HK-2 (cell line): ENCODE measurements around the gene CYP4A22.
"Not testable (repeated sequence)": the region's sequence is repeated elsewhere in the genome, so short reads cannot be mapped to it uniquely, and the experiment has no call there.

Experiments used
- DNase-seq: peaks from one replicate; pipeline ENCODE4 v3.0.0-alpha.2; 2018; ENCODE audit not compliant: unreplicated experiment

CYP4A22 gene

DNA sequence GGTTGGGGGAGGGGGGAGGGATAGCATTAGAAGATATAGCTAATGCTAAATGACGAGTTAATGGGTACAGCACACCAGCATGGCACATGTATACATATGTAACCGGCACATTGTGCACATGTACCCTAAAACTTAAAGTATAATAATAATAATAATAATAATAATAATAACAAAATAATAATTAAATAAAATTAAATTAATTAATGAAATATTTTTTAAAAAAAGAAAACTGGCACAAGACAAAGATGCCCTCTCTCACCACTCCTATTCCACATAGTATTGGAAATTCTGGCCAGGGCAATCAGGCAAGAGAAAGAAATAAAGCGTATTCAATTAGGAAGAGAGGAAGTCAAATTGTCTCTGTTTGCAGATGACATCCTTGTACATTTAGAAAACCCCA lies 20.7 kb downstream of the CYP4A22 start:
- not testable (repeated sequence) for DNase-seq

DNA sequence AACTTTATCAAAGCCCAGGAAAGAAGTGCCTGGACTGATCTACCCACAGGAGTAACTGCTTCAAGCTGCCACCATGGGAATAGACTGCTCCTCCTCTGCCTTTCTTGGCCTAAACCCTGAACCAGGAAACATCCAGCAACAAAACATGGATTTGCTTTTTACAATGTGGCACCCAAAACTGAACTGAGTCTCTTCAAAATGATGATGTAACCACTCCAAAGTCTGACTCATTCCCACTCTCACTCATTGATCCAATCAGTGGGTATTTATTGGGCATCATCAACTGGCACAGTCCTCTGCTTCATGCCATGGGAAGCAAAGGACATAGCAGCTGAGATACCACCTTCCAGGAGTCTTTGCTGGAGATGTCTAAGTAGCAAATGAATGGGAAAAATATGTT lies 23.5 kb downstream of the CYP4A22 start:
- no peak for DNase-seq

DNA sequence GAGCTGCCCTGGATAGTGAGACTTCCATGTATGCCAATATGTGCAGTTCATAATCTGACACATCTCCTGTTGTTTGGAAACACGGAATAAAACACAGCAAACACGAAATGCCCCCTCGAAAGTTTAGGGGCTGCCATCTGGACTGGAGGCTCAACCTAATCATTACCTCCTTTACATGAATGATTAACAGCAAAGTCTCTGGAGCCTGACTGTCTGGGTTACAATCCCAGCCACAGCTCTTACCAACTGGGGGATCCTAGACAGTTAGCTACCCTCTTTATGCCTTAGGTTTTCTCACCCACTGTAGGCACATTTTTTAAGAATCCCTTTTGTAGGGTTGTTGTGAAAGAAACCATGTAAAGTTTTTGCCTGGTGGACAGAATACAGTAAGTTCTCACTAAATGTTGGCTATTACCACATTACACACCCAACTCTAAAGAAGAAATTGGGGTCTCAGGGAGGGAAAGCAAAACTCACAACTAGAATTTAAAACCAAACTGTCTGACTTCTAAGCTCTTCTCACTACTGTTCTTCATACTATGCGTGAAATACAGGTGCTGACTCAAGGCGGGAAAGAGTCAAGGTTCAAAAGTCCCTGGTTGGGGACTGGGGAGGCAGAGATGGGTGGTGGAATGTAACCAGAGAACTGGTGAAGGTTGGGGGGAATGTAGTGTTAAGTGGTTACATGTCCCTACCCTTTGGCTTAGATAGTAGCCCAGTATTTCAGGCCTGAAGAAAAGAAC lies 24.2 kb downstream of the CYP4A22 start:
- DNase-seq: no peak

DNA sequence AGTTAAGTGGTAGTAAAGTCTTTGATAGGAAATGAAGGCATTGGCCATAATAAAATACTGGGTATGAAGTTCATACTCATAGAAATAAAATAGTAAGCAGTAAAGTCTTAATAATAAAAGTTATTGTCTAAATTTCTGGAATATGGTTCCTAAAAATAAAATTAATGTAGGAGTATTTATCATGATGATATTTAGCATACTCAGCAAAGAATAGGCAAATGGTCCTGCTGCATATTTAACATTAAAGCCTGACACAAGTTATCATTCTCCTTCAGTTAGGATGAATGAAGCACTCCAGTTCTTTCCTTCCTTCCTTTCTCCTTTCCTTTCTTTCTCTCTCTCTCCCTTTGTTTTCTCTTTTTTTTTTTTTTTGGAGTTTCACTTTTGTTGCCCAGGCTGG lies 27.3 kb downstream of the CYP4A22 start:
- no peak for DNase-seq

DNA sequence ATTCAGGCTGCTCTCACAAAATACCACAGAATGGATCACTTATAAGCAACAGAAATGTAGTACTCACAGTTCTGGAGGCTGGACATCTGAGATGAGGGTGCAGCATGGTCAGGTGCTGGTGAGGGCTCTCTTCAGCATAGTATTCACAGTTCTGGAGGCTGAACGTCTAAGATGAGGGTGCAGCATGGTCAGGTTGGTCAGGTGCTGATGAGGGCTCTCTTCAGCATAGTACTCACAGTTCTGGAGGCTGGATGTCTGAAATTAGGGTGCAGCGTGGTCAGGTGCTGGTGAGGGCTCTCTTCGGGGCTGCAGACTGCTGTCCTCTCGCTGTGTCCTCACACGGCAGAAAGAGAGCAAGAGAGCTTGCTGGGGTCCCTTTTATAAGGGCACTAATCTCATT lies 35.5 kb downstream of the CYP4A22 start:
- DNase-seq: no peak

DNA sequence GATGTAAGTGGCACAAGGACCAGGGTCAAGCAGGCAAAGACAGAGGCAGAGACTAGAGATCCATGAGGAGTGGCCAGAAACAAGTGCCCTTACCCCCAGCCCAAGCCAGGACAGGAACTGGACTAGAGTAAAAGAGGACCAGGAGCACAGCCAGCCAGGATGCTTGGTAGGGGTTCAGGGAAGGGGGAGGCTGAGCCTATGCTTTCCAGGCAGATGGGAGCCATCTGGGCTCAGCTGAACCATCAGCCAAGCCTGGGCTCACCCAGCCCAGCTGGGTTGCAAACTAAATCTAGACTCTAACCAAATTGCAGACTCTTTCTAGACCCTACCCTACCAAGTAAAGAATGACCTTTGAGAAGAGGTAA lies 37.4 kb downstream of the CYP4A22 start:
- no peak for DNase-seq

DNA sequence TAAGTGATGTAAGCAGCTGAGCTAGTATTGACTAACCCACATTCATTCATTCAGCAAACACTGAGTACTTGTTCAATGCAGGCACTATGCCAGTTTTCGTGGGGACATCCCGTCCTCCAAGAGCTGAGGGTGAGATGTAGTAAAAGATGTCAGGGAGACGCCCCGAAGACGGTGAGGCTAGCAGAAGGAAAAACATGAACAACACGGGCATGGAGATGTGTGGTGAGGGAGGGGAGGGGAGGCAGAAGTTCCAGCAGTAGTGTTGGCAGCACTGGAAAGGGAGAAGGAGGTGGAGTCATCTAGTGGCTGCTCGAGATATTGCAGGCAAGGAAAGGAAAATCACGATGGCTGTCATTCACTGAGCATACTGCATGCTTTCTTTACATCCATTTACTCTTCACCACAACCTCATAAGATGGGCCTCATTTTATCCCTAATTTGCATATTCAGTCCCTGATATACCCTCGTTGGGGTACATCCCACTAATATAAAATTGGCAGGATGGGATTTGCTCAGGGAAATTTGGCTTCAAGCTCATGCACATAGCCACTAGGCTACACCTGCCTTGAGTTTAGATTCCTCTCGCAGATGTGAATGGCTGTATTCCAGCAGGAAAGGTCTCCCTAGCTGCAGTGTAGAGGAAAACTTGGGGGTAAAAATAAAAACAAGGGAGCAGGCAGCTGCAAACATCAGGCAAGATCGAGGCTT lies 38.1 kb downstream of the CYP4A22 start:
- peak; percentile 57 for DNase-seq

DNA sequence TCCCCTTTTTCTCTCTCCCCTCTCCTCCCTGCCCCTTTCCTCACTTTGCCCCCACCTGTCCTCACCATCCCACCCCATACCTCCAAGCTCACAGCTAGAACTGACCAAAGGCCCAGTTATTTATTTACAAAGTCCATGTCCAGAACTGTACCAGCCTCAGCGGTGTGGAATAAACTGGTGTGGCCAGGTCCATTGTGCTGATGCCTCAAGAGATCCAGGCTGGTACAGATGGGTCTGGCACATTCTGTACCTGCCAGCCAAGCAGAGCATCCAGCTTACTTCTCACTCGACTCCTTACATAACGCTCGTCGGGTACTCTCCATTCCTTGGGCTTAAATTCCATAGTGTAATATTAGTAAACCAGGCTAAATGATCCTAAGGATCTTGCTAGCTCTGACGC lies 40.8 kb downstream of the CYP4A22 start:
- DNase-seq: no peak

DNA sequence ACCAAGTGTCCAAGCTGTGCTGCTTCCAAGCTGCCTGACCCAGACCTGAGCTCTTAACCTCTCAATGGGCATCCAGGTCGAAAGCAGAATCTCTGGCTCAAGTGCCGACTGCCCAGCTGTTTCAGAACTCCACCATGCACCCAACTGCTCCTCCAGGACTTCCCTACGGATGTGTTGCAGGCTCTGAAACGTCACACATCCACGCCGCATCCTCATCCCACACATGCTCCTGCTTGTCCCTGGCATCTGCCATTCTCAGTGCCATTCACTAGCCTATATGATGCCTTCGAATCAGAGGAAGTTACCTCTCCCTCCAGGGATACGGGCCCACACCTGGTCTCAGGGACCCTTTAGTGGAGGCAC lies 41.4 kb downstream of the CYP4A22 start:
- DNase-seq: no peak

DNA sequence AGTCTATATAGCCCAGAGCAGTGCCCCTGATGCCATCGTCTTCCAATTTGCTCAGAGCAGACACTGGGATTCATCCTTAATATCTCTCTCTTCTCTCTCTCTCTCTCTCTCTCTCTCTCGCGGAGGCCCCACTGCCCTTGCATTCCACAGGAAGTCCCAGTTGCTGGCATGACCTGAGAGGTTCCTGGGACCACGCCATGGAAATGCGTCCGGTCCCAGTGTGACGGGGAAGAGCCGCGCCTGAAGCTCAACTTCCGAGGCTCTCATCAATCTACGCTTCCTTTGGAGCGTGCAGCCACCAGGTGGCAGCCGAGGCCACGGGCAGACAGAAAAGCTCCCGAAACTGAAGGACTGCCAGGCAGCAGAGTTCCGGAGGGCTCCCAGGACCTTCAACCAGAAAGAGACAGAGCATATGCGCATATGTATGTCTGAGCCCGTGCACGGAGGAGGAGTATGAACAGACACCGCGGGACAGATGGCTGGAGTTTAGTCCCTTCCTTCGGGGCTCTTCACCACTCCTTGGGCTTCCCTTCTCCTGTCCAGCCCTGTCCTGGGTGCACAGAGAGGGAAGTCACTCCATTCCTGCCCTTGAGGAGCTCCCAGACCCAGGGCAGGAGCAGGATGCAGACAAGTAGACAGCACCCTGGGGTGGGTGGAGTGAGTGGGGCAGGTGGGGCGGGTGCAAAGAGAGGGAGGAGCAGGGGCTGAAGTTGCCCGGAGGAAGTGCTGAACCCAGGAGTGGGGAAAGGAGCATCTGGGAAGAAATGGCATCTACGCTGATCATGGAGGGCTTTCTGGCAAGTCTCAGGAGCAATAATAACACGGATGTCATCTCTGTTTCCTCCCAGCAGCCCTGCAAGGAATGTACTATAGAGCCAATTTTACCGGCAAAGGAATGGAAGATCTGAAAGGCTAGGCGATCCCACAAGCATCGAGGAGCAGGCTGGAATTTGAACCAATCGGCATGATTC lies 42.1 kb downstream of the CYP4A22 start:
- peak; percentile 95 for DNase-seq

DNA sequence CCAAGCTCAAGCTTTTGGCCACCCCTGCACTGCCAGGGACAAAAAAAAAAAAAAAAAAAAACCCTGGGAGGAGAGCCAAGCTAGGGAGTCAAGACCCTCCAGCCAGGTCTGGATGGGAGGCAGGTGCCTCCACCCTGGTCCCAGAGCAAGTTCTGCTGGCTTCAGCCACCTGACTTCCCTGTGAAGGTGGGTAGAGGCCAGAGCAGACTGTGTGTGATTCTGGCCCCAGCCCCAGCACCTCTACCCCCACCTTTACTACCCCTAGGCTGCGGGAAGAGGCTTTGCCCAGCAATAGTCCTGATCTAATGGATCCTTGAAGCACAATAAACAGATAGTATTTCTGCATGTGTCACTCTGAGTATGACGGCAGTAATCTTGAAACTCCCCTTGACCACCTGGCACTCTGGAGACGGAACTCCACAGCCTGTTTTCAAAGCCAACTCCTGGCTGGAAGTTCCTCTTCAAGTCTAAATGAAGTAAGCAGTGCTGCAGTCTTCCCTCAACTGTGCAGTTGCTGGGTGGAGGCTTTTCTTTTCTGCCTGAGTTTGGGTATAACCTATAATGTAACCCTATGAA lies 42.8 kb downstream of the CYP4A22 start:
- DNase-seq: no peak

DNA sequence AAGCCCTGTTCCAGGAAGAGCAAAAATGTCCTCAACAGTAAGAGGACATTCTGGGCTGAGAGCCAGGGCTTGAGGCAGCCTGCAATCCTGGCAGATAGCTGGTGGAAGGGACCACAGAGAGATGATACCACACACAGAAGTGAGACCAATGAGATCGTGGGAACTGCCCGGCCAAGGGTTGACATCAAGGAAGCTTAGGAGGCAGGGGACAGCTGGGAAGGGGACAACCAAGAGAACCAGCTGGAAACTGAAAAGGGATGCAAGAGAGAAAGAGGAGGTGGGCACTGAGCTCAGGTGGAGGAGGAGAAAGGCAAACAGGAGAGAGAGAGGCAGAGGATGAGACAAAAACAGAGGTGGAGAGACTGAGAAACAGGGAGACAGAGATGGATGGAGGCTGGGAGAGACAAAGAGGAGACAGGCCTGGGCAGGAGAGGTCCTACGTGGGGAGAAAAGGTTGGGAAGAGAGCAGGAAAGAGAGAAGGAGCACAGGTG lies 43.4 kb downstream of the CYP4A22 start:
- DNase-seq: peak; percentile 29

DNA sequence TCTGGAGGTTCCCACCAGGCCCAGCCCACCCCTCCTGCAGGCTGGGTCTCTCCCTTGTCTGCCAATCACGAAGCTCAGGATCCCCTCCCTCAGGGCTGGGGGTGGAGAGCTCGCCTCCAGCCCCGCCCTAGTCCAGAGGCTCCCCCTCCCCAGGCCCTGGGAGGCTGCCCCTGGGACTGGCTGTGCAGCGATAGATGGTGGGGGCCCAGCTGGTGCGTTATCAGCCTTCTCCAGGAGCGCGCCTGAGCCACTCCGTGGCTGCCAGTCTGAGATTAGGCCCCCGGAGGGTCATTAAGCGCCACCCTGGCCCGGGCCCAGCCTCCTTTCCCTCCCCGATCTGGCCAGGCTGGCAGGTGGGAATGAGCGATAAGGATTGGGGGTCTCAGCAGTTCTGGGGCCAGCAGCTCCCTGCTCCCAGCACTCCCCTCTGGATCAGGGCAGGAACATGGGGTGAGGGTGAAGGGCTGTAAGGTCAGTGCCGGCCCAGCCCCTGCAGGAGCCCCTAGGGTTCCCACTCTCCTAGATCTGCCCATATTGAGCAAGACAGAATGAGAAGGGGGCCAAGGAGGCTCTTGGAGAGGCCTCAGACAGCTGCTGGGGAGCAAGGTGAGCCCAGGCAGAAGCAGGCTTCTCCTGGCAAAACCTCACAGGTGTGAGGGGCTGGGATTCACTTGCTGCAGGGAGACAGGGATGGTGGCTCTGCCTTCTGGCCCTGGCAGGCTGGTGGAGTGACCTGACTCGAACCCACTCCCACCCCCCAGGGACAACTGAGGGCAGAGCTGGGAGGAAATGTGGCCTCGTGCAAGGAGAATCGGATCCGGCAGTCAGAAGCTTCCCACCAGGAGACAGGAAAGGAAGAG lies 44.1 kb downstream of the CYP4A22 start:
- DNase-seq: no peak

DNA sequence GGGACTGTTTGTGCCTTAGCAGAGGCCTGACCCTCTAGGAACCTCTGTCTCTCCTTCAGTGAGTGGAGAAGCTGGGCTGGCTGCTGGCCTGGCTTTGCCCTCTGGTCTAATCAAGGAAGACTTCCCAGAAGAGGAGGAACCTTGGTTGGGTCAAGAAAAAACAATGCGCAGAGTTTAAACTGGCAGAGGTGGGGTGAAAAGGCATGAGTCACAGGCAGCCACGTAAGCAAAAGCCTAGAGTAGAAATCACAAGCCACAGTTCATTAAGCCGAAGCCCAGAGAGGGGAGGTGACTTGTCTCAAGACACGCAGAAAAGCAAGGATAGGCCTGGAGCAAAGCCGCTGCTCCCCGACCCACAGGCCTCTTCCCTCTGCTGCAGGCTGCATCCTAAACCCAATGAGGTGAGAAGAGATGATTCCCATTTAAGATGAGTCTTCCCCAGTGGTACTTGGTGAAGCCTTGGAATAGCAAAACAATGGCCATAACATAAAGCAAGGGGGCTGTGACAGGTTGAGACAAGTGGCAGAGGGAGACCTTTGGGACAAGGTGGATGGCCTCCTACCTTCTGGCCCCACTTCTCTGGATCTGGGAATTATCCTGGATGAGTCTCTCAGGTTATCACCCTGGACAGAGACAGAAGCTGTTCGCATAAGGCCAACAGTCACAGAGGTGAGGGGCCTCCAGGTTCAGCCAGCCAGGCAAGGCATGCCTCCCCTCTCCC lies 44.9 kb downstream of the CYP4A22 start:
- DNase-seq: peak; percentile 82

DNA sequence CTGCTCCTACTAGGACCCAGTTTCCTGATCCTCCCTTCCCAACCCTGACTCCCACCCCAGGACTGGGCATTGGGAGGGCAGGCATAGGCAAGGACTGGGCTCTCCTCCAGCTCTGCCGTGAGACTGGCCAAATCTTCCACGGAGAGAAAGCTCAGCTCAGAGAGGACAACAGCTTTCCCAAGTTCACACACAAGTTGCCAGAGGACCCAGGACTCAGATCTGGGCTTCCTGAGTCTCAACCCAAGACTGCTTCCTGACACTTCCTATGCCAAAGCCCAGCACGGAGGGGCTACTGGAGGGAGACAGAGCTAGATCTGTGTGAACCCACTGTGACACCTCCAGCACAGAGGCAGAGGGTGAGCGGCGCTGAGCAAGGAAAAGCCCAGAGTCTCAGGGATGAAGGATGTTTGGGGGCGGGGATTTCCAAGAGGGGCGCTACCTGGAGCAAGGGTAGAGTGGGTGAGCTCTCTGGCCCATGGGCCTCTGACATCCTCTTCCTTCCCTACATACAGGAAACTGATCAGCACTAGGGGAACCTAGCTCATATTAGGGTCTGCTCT lies 45.5 kb downstream of the CYP4A22 start:
- peak; percentile 22 for DNase-seq

DNA sequence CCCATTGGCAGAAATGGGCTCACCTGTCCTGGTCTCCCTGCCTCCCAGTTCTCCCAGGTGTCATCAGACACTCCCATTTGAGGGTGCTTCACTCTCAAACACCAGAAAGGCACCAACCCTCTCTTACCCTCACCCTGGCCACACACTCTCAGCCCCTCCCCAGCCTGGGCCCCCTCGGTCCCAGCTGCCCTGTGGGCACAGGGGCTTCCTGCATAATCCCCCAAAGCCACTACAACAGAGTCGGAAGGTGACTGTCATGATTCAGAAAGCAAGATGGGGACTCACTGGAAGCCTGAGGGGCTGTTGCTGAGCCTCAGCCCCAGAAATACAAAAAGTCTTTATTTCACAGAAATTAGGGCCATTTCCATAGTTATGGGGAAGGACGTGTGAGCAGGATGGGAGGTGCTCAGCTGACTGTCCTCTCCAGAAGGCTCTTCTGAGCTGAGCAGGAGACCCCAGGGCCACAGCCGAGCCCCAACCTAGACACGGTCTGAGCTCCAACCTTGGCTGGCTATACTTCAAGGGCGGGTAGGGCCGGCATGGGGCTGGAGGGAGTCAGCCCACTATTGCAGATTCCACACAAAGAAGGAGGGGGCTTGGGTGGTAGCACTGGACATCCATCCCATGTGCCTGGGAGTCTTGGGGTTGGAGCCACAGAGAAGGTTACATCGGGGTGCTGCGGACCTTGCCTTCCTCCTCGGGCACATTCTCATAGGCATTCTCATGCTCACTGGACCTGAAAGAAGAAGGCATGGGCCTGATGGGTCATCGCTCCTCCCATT lies 46.3 kb downstream of the CYP4A22 start:
- no peak for DNase-seq

DNA sequence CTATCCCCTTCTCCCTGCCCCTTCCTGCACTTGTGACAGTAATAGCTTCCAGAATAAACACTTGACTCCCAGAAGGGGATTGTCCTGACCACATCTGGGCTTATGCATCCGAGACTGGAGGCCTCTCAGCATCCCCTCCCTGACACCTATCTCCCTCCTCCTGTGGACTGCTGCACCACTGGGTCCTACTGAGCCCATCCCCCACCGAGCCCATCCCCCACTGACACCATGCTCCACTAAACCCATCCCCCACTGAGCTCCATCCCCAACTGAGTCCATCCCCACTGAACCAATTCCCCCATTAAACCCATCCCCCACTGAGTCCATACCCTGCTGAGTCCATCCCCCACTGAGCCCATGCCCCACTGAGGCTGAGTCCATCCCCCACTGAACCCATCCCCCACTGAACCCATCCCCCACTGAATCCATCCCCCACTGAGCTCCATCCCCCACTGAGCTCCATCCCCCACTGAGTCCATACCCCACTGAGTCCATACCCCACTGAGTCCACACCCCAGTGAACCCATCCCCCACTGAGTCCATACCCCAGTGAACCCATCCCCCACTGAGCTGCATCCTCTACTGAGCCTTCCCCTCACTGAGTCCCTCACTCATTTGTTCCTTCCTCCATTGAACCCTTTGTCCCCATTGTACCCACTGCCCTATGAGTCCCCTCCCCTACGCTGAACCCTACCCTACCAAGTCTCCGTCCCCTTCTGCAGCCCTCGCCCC lies 47.0 kb downstream of the CYP4A22 start:
- DNase-seq: peak; percentile 73
